DMS114 treated with DMSO at 0.1 percent for 48 hours (cell line): Measurements from ENCODE around the gene PTPRM.

Experiments used
- DNase-seq: peaks from one replicate; lab custom pipeline; 2025; ENCODE audit not compliant: unreplicated experiment; lab: John Stamatoyannopoulos, UW

PTPRM gene

DNA sequence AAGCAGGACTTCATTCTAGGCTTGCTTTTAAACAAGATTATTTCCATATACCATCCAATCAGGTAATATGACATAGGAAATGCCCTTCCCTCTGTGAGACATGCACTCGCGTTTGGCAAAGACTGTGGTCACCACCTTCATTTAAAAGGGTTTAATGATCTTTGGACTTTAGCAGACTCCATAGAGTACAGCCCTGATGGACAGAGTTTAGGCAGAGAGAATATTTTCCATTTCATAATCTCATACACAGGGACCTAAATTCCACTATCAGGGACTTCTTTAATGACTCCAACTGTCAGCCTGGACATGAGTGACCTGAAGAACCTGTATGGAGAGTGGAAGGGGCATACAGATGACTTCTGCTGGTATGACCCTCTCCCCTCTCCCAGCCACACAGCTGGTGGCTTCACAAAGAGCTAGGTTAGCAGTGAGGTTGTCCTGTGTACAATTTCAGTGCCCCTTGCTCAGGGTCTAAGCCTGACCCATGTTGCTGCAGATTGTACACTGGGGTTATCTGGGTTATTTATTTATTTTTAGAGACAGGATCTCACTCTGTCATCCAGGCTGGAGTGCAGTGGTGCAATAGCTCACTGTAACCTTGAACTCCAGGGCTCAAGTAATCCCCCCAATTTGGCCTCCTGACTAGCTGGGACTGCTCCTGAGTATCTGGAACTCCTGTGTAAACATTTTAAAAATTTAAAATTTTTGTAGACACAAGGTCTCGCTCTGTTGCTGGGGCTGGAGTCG lies 59.2 kb downstream of the PTPRM start:
- no peak for DNase-seq

DNA sequence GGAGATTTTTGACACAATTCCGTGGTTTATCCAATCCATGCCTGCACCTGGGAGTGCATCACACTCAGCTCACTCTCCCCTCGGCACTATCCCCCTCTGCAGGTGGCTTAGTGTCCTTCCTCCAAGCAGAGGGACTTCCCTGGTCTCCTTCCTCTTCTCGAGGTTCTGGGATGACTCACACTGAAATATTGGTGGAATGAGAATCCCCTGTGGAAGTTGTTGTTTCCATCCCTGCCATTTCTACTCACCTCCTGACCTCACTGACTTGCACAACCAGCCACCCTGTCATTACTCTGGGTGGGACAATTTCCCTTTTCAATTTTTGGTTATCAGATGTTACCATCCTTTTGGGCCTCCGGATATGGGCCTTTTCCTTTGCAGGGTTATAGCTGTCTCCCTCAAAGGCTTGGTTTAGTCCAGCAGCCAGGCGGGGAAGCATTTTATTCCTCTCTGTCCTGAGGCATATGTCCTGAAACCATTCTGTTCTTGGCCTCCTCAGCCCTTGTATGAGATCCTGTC lies 59.9 kb downstream of the PTPRM start:
- no peak for DNase-seq

- no peak for DNase-seq
These were observed 62.3 kb downstream of the PTPRM start for GRCh38 chr18:7629416-7629815.

- no peak for DNase-seq
These were observed 63.8 kb downstream of the PTPRM start for GRCh38 chr18:7630731-7631442.

- DNase-seq, result no peak
These were observed 65.3 kb downstream of the PTPRM start for GRCh38 chr18:7632152-7633098.

DNA sequence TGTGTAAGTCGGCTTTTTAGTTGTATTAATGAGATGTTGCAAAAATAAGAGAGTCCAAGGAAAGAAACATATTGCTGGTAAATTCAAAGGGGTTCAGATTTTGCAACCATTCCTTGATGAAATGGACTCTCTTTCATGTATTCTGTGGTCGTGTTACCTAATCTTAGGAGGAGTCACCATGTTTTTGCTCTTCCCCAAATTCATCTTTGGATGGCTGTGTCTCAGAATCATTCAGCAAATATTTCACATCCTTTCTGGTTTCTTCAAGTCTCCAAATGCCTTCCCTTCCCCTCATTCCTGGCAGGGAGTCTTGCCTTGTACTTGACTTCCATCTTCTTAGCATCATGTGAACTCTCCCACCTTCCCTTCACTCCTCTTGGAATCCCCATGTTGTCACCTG lies 66.1 kb downstream of the PTPRM start:
- no peak for DNase-seq

GRCh38 chr18:7635948-7636347 lies 68.8 kb downstream of the PTPRM start:
- no peak for DNase-seq

DNA sequence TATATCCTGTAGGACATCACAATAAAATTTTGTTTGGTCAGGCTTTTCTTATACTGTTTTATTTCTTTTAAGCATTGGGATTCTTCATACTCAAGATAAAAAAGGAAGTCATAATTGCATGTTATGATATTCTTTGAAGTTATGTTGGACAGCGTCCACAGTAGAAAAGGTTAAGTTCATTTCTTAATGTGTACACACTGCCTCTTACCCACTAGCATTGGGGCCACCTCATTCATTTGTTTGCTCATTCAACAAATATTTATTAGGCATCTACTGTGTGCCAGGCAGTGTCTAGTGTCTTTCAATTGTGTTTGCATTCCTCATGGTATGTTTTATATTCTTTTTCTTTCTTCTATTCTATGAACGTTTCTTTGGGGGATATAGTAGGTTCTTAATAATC lies 70.2 kb downstream of the PTPRM start:
- no peak for DNase-seq

GRCh38 chr18:7638321-7638720 lies 71.2 kb downstream of the PTPRM start:
- DNase-seq, result no peak

- DNase-seq, result no peak
These were observed 74.7 kb downstream of the PTPRM start for GRCh38 chr18:7641813-7642212.

- no peak for DNase-seq
These were observed 75.3 kb downstream of the PTPRM start for GRCh38 chr18:7642331-7642890.

- no peak for DNase-seq
These were observed 78.6 kb downstream of the PTPRM start for GRCh38 chr18:7645756-7646155.

DNA sequence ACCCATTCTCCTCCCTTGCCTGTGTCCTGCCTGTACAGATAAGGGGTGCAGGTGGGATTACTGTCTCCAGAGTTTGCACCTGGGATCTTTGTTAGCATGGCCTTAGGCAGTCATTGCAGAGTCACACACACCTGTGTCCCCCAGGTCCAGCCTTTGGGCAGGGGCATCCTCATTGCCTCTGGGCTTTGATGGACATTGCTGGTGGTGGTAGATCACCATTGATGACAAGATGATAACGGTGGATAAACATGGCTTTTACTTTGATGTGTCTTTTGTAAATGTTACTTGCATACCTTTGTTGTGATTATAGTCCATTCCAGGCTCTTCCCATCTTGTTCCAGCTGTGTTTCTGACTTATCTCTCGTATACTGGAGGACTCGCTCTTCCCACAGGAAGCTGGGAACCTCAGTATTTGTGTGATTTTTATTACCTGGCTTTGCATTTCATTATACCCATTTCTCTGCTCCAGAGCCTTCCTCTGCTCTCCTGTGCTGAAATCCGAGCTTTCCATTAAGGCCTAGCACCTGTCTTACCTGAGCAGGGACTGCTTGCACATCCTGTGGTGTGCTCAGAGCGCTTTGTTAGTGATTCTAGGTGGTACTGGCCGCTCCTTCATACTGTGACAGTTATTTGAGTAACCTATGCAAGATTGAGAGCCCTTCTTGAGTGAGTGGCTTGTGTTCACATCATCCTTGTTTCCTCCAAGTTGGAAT lies 79.2 kb downstream of the PTPRM start:
- no peak for DNase-seq

GRCh38 chr18:7647500-7647899 lies 80.4 kb downstream of the PTPRM start:
- no peak for DNase-seq

DNA sequence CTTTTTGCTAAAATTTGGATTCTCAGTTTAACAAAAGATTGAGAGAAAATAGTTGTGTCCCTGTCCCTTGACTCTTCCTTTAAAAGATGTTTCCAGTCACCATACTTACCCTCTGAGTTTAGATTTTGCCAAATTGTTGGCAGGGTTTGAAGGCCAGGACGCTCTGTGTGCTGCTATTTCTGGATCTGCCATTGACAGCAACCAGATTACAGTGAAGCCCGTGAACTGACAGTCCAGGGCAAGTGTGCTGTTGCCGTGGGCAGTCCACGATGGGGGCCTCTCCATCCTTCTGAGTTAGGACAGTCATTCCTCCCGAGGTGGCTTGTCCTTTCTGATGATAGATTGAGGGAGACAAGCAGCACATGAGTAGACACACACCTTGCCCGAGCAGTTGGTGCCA lies 89.9 kb downstream of the PTPRM start:
- no peak for DNase-seq

- no peak for DNase-seq
These were observed 90.8 kb downstream of the PTPRM start for GRCh38 chr18:7657937-7658336.

- DNase-seq, result no peak
These were observed 91.6 kb downstream of the PTPRM start for GRCh38 chr18:7658701-7659100.

- no peak for DNase-seq
These were observed 94.1 kb downstream of the PTPRM start for GRCh38 chr18:7661207-7661606.

- no peak for DNase-seq
These were observed 95.8 kb downstream of the PTPRM start for GRCh38 chr18:7662866-7663265.
